Bronchial epithelial cell (primary cell): ENCODE measurements around the gene AMDHD2. TPM values are rescaled to one million over a fixed set of nuclear protein-coding genes. Genes with fewer than 3 reads are reported as not detected.

ENCODE experiments used
- DNase-seq: peaks from one replicate; pipeline ENCODE4 v3.0.0-alpha.2; 2010; ENCODE audit warnings: low read depth
- FAIRE-seq: peaks from 2 replicates; lab custom pipeline; 2011; peaks lifted over from hg19 to GRCh38; lab: Jason Lieb, UNC
- H3K27me3 ChIP-seq: 2 replicates; pipeline ENCODE4 v1.5.1; 2011; ENCODE audit warnings: low read length; ENCODE audit not compliant: control insufficient read depth, insufficient read depth
- H3K36me3 ChIP-seq: 2 replicates; pipeline ENCODE4 v1.5.1; 2011; ENCODE audit warnings: low read length; ENCODE audit not compliant: control insufficient read depth, insufficient read depth
- H3K4me3 ChIP-seq: 2 replicates; pipeline ENCODE4 v1.5.1; 2011; ENCODE audit warnings: mild to moderate bottlenecking, low read depth, low read length, control low read depth
- total RNA-seq: library from RNA; depleted of rRNA; stranded (reverse); fragments of >200 nt; gene quantifications from 2 replicates; pipeline ENCODE4 v1.2.1, GENCODE V29; 2014
- TF ChIP-seq, protein P1 (sequence below): IDR thresholded peaks from 2 replicates; pipeline ENCODE4 v1.5.1; 2011; ENCODE audit warnings: mild to moderate bottlenecking, moderate library complexity, low read length, control low read depth, inconsistent platforms; ENCODE audit not compliant: insufficient read depth, severe bottlenecking

Gene AMDHD2
- total RNA-seq, 1 donor from 2014 or later: 35.8 TPM

- Histone ChIP-seq H3K4me3 (no peak overlapping the region), H3K27me3 (no peaks in the 10 kb centered on the region), H3K36me3 (no peaks in the 10 kb centered on the region)
- DNase-seq (no peak), FAIRE-seq (no peak)
- TF ChIP-seq, protein P1, sequence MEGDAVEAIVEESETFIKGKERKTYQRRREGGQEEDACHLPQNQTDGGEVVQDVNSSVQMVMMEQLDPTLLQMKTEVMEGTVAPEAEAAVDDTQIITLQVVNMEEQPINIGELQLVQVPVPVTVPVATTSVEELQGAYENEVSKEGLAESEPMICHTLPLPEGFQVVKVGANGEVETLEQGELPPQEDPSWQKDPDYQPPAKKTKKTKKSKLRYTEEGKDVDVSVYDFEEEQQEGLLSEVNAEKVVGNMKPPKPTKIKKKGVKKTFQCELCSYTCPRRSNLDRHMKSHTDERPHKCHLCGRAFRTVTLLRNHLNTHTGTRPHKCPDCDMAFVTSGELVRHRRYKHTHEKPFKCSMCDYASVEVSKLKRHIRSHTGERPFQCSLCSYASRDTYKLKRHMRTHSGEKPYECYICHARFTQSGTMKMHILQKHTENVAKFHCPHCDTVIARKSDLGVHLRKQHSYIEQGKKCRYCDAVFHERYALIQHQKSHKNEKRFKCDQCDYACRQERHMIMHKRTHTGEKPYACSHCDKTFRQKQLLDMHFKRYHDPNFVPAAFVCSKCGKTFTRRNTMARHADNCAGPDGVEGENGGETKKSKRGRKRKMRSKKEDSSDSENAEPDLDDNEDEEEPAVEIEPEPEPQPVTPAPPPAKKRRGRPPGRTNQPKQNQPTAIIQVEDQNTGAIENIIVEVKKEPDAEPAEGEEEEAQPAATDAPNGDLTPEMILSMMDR: no peak
Observed at GRCh38 chr16:2485811-2486507, 34.2 kb upstream of the AMDHD2 start.

DNA sequence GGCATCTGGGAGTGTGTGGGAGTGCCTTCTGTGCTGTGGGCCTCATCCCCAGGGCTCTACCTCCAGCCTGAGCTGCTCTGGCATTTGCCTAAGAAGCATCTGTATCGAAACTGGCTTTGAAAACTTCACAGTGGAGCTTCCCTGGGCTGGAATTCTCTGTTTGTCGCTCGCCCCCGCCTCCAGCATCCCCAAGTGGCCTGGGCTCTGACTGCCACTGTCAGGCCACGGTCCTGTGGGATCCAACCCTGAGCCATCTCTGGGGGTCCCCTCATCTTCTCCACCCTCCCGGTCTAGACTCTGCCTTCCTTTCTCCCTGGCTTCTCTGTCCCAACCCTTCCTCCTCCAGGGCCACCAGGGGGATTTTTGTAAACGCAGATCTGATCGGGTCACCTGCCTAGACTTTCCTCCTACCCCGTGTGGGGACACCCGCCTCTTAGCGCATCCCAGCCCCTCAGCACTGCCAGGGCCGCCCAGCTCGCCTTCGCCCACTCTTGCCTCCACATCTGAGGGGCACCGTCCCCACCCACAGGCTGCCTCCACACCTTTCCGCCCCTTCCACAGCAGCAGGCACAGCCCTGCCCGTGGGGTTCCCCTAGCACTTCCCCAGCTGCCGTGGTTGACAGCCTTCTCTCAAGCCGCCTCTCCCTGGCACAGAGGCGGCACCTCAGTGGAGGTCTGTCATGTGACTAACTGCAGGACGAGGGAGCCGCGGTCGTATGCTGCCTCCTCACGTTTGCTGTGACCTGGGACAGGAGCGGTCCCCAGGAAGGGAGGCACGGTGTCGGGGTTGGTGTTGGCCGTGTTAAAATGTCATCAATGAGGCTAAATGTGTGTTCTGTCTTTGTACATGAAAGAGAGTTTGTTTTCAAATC is 33.3 kb upstream of the AMDHD2 start:
- peak; percentile 41 for DNase-seq
- Histone ChIP-seq H3K36me3 (no peaks in the 10 kb centered on the region), H3K27me3 (no peaks in the 10 kb centered on the region), H3K4me3 (no peak overlapping the region)
- FAIRE-seq: no peak
- TF ChIP-seq, protein P1: peak; percentile 61

GRCh38 chr16:2487517-2487842 is 32.7 kb upstream of the AMDHD2 start:
- Histone ChIP-seq H3K27me3 (no peaks in the 10 kb centered on the region), H3K4me3 (no peak overlapping the region), H3K36me3 (no peaks in the 10 kb centered on the region)
- TF ChIP-seq, protein P1: no peak
- no peak for FAIRE-seq
- DNase-seq: no peak

DNA sequence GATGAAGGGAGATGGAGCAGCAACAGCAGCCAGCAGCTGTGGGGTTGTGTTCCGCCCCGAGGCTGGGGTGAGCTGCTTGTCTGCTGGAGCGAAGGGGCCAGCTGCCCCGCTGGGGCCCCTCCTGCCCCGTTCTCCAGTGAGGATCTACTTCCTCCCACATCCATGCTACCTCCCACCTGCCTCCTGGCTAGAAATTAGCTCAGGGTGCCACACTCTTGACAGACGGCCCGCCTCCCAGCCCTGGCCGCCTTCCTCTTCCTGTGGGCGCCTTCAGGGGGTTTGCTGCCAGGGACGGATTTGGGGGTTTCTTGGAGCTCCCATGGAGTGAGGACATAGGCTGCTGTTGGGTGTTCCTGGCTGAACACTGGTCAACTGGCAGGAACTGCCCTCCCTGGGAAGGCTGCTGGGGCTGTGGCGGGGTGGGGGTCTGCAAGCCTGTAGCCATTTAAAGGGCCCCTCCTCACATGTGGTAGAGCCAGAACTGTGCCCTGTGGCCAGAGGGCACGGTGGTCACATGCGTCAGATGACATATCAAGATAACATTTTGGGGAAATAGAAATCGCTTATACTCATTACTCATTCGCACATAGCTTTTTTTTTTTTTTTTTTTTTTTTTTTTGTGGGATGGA is 32.2 kb upstream of the AMDHD2 start:
- no peak for DNase-seq
- H3K4me3 ChIP-seq: no peak overlapping the region
- TF ChIP-seq, protein P1: no peak
- no peaks in the 10 kb centered on the region for H3K36me3 ChIP-seq
- FAIRE-seq: no peak
- no peaks in the 10 kb centered on the region for H3K27me3 ChIP-seq

GRCh38 chr16:2489581-2489980 is 30.6 kb upstream of the AMDHD2 start:
- FAIRE-seq (no peak), DNase-seq (no peak)
- H3K36me3 ChIP-seq: no peaks in the 10 kb centered on the region
- no peaks in the 10 kb centered on the region for H3K27me3 ChIP-seq
- no peak overlapping the region for H3K4me3 ChIP-seq
- TF ChIP-seq, protein P1: no peak
